ENCODE data around the gene NID2.
A peak's percentile ranks its signal among the peaks of the same experiment; 100 is the strongest.

NID2 gene

DNA sequence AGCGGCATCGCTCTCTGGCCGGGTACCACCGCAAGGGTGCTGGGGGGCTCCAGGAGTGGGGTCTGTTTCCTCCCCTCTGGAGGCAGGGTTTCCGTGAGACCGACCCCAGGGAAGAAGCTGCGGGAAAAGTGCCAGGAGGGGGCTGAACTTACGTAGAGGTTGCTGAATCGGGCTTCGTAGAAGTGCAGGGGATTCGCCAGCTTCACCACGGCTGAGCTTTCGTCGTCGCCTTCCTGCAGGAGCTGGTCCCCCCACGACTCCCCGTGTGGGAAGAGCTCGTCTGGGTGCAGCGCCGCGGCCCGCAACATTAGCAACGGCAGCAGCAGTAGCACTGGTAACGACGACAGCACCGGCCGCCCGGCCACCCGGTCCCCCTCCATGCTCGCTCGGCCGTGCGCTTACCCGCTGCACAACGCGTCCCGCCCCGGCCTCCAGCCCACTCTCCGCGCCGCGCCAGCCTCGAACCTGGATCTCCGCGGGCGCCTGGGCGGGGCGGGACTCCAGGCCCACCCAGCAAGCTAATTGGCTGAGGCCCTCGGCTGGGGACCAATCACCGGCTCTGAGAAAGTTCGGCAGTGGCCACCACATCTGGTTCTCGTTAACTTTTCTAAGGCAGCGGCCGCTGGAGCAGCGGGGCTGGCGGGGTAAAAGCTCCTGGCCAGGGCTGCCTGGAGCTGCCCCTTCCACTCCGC lies at the start of gene NID2:
Gene NID2, minus strand, starts transcription at position 445 of the 692 bp plus-strand sequence. Its CDS starts 65 bp downstream, at position 380.
- DNase-seq = peak; percentile 30 to 63

DNA sequence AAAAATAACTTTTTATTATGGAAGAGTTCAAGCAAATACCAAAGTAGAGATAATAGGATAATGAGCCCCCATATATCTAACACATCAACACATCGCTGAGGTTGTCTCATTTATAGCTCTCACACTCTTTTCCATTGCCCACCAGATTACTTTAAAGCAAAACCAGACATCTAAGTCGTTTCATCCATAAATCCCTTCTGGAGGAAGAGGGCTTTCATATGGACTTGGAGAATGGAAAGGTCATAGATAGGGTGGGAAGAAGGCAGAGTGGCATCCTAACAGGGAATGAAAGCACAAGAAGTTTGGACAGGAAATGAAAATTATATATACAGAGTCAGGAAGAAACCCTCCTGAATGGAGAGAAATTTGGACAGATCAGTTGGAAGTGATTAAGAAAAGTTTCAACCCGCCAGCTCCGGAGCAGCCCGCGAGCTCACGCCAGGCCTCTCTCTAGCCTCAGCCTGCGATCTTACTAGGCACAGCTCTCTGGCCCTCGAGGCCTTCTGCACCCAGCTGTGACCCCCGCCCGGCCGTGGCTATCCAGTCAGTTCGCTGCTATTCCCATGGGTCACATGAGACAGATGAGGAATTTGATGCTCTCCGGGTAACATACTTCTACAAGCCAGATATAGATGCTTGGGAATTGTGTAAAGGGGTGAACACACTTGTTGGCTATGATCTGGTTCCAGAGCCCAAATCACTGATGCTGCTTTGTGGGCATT lies 48.4 kb upstream of the NID2 start:
- no peak for DNase-seq

- no peak for DNase-seq
Observed at GRCh38 chr14:52115286-52115685, 46.4 kb upstream of the NID2 start.

- DNase-seq = no peak
Observed at GRCh38 chr14:52112336-52113018, 43.6 kb upstream of the NID2 start.

DNA sequence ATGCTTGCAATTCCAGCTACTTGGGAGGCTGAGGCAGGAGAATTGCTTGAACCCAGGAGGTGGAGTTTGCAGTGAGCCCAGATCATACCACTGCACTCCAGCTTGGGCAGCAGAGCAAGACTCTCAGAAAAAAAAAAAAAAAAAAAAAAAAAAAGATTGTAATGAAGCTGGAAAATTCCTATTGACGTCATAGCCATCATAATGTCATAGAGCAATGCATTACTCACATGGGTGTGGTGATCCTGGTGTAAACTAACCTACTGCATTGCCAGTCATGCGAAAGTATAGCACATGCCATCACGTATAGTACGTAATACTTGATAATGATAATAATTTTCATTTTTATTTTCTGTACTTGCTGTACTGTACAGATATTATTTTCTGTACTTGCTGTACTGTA lies 42.7 kb upstream of the NID2 start:
- no peak for DNase-seq

DNA sequence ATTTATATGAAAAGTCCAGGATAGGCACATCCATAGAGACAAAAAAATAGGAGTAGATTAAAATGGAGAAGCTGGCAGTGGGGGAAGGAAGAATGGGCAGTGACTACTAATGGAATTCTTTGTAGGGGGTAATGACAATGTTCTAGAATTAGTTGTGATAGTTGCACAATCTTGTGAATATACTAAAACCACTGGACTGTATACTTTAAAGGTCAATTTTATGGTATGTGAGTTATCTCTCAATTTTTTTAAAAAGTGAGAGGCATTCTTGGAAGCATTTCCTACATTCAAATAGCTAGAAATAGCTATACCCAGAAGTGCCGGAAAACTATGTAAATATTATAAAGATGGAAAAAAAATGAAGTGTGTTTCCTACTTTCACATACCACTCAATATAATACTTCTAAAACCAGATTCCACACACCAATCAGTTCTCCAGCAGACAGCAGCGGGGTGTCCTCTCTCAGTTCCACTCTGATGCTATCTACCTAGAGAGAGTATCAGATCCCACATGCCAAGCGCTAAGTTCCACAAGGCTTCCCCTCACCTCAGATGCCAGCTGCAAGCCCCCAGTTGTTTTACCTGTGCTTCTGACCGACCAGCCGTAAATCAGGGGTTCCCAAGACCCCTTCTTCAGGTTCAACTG lies 41.7 kb upstream of the NID2 start:
- no peak for DNase-seq

DNA sequence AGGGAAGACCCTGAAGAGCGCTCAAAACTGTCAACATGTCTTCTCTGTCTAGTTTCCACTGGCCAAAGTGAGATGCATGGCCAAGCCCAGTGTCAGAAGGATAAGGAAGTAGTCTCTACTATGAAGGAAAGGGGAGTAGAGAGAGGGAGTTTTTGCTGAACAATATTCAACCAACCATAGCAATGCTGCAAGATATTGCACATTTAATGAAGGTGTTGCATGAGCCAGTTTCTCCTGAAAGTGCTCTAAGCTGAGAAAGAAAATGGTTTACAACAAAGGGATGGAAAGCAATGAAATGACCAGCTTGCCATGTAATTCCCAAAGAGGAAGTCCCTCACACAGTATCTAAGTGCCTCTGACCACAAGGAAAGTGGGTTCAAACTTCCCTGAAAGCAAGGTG lies 40.0 kb upstream of the NID2 start:
- DNase-seq = no peak

DNA sequence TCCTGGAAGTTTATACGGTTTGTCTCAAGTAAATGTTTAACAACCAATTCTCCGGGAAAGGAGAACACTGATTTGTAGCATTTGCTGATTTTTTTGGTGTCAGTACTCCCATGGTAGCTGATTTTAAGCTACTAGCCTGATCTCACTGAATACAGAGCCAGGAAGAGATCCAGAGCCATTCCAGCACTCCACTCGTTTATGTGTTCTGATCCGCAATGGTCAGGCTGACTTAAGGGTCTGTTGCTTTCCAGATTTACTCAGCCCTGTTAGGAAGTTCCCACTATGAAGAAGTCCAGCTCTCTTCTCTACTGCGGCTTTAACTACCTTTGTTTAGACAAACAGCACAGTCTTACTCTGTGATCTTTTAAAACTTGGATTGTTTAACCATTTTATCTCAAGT lies 38.0 kb upstream of the NID2 start:
- DNase-seq = no peak

GRCh38 chr14:52103416-52103815 lies 34.6 kb upstream of the NID2 start:
- no peak for DNase-seq

GRCh38 chr14:52095794-52096193 lies 26.9 kb upstream of the NID2 start:
- DNase-seq = no peak

DNA sequence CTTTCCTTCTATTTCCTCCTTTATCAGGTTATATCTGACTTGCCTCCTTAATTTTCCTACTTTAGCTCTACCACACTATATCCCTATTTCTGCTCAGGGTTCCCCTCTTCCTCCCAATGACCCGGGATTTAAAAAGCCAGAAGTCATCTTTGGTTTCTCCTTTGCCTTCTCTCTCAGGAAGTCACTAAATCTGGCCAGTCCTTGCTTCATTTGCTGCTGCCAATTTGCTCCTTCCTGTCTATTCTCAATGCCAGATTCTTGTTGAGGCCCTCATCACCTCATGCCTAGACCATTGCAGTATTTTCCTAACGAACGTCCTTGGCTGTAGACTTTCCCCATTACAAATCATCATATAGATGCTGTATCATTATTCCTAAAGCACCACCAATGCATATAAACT lies 26.5 kb upstream of the NID2 start:
- no peak for DNase-seq

GRCh38 chr14:52094546-52095271 lies 25.9 kb upstream of the NID2 start:
- no peak for DNase-seq

DNA sequence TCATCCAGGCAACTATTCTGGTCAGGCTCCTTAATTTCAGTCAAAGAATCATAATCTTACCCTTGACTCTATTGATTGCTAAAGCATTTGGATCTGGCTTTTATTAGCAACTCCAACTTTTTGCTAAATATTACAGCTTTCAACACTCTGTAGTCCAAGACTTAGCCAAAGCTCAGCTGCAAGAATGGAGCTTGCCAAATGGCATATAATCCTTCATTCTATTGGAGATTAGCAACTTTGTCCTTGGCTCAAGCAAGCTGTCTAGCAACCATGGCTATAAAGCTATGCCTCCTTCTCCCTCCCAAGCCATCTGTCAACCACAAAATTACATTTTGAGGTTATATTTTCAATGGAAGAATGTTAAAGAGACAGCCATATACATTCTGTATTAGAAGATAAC lies 23.1 kb upstream of the NID2 start:
- no peak for DNase-seq

- DNase-seq = no peak
Observed at GRCh38 chr14:52090936-52091335, 22.1 kb upstream of the NID2 start.

GRCh38 chr14:52089218-52089617 lies 20.4 kb upstream of the NID2 start:
- DNase-seq = no peak

GRCh38 chr14:52086711-52087110 lies 17.9 kb upstream of the NID2 start:
- DNase-seq = no peak

DNA sequence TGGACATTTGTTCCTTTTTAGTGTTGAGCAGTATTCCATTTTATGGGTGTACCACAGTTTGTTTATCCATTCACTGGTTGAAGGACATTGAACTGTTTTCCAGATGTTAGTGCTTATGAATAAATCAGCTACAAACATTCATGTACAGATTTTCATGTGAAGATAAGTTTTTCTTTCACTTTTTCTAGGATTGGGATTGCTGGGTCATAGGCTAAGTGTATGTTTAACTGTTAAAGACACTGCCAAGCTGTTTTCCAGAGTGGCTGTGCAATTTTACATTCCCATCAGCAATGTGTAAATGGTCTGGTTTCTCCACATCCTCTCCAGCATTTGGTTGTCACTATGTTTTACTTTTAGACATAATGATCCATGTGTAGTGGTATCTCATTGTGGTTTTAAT lies 14.0 kb upstream of the NID2 start:
- DNase-seq = no peak

DNA sequence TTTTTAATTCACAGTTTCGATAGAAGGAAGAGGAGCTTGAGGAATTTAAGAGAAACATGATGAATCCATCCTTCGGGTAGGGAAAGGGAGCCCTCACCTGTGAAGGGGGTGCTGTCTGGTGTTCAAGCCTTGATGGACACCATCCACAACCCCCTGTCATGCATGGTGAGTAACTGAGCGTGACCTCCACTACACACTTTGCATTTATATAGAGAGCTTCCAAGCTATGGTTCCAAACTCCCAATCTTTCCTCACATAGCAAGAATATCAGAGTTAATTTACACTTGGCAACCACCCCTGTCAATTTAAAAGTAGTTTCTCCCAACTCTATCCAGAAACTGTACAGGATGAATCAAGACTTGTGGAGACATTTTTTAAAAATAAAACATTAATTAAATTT lies 13.1 kb upstream of the NID2 start:
- no peak for DNase-seq

GRCh38 chr14:52080808-52081755 lies 12.2 kb upstream of the NID2 start:
- DNase-seq = no peak

DNA sequence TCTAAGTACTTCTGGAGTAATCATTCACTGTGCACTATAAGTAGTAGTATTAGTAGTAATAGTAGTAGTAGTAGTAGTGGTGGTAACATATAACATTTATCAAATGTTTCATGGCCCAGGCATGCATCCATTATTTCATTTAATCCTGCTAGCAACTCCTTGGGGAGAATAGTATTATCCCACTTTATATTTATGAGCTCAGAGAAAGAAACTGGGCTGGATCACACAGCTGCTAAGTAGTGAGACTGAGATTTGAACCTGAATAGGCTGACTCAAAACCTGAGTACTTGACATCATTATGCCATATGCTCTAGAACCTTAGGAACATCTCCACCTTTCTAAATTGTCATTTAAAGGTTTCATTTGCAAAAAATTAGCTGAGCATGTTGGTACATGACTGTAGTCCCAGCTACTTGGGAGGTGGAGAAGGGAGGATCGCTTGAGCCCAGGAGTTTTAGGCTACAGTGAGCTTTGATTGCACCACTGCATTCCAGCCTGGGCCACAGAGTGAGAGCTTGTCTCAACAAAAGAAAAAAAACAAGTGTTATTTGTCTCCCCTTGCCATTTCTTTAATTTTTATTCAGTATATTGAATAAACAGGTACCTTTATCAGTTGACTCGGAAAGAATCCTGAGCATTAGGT lies 11.4 kb upstream of the NID2 start:
- no peak for DNase-seq

All from CD4-positive, alpha-beta T cell treated with Interferon alpha-2 for 1 hour (primary cell).